Spleen (tissue), 7 donors: ENCODE results near the gene NAGS.
"Not testable (repeated sequence)": the region's sequence is repeated elsewhere in the genome, so short reads cannot be mapped to it uniquely, and the experiment has no call there.

Experiments used
- CTCF ChIP-seq, 11 experiments: fragments of 200-600 bp in 7 of 11; fragments of 450-650 bp in 4 of 11; sonication (generic) in 4 of 11; IDR thresholded peaks in 8 of 11; conservative IDR thresholded peaks in 3 of 11; 1 replicate in 7 of 11; 2 replicates in 4 of 11; pipeline versions ENCODE4 v1.4.0 to v1.8.0; 2016 to 2021; ENCODE audit warnings: antibody characterized with exemption in 11 of 11, inconsistent platforms in 4 of 11, mild to moderate bottlenecking in 1 of 11
- POLR2A ChIP-seq, 3 donors: fragments of 450-650 bp; IDR thresholded peaks; one replicate each; pipeline ENCODE4 v1.5.1; 2017; ENCODE audit warnings: antibody characterized with exemption in 3 of 3, mild to moderate bottlenecking in 1 of 3
- POLR2AphosphoS5 ChIP-seq, 3 donors: sonication (generic); formaldehyde crosslinking; IDR thresholded peaks; one replicate each; pipeline ENCODE4 v1.5.1; 2017; ENCODE audit warnings: antibody characterized with exemption in 3 of 3
- donor health status: DM: no; HTN: no; CAD: no; lungs with moderate emphysema.
- donor health status: DM: no; HTN: no; CAD: no.
- donor health status: DM: no; HTN: no; CAD: no.

GRCh38 chr17:44046893-44047292 is 42.5 kb downstream of the NAGS start:
- TF ChIP-seq CTCF (IDR thresholded peaks at IDR 0.05 in 8 of 11, conservative IDR thresholded peaks at IDR 0.05 in 3 of 11); POLR2AphosphoS5 (IDR thresholded peaks at IDR 0.05); POLR2A (IDR thresholded peaks at IDR 0.05): not testable (repeated sequence)
